Measurements from ENCODE around the gene TEKT1.
A peak's percentile ranks its signal among the peaks of the same experiment; 100 is the strongest.
"Not testable (repeated sequence)": the region's sequence is repeated elsewhere in the genome, so short reads cannot be mapped to it uniquely, and the experiment has no call there.

Gene TEKT1

DNA sequence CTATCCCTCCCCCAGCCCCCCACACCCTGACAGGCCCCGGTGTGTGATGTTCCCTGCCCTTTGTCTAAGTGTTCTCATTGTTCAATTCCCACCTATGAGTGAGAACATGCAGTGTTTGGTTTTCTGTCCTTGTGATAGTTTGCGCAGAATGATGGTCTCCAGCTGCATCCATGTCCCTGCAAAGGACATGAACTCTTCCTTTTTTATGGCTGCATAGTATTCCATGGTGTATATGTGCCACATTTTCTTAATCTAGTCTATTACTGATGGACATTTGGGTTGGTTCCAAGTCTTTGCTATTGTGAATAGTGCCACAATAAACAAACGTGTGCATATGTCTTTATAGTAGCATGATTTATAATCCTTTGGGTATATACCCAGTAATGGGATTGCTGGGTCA is 15.2 kb downstream of the TEKT1 start:
- DNase-seq, result not testable (repeated sequence)

DNA sequence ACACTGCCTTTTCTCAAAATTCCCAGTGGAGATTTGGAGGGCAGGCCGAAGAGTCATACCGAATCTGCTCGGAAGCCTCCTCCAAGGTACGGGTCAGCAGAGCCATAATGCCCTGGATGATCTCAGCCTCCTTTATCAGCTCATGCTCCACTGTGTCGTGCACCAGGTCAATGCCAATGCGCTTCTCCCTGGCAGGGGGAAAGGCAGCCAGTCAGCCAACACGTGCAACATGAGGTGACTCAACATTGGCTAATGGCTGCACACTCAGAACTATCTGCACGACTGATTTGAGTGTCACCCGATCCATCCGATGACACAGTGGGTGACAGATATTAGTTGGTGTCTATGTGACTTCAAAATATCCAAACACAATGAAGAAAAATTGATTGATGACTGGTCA is 15.8 kb downstream of the TEKT1 start:
- DNase-seq, result no peak

DNA sequence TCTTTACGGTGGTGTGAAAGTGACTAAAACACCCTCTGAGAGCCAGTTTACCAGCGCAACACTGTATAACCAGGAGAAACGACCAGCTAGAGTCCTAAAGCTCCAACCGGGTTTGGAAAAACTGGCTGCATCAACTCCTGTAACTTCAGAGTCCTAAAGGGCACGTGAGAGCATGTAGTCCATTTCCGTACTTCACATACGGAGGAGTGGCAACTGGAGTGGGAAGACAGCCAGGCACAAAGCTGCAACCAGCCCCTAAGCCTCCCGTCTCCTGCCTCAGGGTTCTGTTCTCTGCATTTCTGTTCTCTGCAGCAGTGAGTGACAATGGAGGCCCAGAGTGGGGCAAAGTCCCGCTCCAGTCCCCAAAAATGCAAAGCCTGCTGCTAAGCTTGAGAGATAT is 19.2 kb downstream of the TEKT1 start:
- DNase-seq, result no peak

DNA sequence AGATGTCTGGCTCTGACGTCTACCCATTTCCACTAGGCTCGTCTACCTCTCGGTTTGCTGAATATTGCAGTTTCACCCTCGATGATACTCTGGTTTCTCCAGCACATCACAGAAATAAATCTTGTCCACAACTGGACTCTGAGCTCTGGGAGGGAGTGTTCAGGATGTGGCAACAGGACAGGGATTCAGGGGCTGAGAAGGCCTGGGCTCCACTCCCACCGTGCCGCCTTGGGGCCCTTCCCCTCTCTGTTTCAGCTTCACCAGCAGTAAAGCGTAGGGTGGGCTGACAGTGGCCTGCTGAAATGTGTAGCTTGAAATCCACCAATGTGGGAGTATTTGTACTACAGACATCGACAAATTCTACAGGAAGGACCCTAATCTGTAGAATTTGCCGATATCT is 20.0 kb downstream of the TEKT1 start:
- DNase-seq, result no peak

DNA sequence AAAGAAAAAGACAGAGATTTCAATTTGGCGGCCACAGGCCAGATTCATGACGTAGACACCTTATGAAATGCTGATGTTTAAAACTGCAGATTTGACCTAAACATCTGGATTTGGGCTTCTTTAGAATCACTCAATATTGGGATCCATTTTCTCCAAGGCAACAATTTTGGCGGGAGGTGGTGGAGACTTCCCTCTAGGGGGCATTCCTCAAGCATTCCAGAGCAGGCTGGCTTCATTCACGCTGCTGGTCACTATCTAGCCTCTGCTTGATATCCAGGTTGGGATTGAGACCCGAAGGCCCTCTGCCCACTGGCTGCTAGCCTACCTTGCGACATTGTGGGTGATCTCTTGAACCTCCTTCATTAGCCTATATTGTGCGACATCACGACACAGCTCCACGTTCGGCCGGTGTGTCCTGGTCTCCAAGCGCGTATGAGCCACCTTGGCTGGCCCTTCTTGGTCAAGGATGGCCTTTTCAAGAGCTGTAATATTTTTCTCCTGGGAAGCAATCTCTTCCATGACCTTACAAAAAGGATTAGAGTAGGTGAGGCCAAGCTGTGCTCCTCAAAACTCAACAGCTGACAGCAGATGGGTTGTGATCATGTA is 31.0 kb downstream of the TEKT1 start:
- no peak for DNase-seq

DNA sequence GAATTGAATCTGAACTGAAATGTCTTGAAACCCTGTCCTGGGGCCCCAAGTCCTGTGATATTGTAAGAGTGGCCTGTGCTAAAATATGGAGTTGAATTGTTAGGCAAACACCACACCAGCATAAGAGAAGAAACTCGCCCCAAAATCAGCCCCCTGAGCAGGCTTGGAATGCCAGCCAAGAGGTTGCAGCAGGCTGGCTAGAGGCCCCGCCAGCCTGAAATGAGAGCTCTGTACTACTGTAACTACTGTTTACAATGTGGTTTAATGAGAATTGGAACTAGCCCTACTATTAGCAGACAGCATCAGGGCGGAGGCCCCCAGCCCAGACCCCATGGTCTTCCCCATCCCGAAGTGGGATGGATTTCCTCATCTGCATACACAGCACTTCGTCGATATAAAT is 31.8 kb downstream of the TEKT1 start:
- DNase-seq, result no peak

DNA sequence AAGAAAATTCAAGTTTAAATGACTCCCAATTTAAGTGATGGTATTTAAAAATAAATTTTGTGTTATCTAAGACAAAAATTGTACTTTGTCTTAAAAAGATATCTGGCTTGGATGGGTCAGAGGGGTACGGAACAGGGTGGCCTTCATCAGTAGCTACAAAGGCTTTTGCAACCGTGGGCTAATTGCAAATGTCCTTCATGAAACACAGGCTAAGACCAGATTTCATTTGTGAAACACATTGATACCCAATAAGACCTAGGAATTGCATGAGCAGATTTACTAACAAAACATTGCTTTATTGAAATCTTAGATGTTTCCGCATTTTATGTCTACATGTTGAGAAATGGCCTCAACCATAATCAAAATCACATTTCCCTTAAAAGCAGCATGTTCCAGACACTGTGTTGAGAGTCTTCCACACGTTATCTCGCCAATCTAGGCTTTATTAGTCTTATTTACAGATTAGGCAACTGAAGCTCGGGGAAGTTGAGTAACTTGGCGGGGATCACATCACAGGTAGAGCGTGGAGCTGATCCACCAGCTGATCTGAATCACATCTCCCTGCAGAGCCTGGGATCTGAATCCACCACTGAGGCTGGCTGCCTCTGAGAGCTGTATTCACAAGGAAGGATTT is 33.7 kb downstream of the TEKT1 start:
- no peak for DNase-seq

DNA sequence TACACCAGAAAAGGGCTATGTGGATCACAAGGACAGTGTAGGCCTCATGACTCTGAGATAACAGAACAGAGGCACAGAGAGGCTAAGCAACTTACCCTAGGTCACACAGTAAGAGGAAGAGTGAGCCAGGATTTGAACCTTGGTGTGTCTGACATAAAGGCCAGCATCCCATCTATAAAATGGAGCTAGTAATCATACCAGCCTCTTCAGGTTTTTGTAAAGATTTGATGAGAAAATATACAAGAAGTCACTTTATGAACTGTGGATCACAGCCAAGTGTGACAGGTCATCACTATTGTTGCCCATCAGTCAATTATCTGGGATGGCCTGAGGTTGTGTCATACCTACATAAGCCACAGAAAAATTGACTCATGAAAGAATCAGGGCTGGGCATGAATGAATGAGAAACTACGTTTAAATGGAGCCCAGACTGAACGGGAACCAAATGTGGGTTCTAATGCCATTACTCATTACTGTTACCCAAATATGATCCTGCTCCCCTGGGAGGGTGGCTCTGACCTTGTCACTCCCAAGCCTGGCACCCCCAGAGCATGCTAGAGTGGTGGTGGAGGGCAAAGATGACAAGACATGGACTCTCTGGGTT is 34.5 kb downstream of the TEKT1 start:
- DNase-seq, result no peak

DNA sequence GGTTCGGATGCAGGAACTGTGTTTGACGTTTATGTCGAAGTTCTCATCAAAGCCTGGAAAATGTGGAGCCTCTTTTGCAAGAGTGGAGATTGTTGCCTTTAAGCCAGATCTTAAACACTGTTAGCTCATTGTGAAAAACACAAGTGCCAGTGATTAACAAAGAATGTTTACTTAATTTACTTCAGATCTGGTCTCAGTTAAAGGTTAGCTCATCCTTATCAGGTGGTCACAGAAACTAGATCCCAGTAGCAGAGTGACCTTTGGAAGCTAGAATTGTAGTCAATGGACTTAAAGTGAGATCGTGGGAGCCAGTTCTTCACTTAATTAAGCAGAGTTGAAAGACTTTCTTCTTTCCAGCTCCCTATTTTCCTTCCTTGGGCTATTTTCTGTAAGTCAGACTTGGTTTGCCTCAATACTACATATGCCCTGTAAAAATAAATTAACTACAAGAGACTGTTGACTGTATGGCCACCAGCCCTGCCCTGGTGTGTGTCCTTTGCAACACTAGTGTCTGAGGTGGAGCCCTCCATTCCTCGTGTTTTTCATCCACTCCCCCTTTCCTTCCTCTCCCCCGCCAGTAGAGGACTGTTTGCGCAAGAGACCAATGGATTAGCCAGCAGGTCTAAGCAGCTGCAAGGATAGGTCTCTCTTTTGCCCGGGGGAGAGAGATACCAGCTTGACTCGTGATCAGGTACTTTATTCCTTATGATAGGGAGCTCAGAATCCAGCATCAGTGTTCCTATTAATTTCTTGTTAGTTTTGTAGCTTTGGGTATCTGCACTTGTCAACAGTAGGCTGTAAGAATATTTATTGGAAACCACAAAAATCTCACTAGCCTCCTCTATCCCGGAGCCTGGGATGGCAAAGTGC is 35.3 kb downstream of the TEKT1 start:
- DNase-seq, result no peak

DNA sequence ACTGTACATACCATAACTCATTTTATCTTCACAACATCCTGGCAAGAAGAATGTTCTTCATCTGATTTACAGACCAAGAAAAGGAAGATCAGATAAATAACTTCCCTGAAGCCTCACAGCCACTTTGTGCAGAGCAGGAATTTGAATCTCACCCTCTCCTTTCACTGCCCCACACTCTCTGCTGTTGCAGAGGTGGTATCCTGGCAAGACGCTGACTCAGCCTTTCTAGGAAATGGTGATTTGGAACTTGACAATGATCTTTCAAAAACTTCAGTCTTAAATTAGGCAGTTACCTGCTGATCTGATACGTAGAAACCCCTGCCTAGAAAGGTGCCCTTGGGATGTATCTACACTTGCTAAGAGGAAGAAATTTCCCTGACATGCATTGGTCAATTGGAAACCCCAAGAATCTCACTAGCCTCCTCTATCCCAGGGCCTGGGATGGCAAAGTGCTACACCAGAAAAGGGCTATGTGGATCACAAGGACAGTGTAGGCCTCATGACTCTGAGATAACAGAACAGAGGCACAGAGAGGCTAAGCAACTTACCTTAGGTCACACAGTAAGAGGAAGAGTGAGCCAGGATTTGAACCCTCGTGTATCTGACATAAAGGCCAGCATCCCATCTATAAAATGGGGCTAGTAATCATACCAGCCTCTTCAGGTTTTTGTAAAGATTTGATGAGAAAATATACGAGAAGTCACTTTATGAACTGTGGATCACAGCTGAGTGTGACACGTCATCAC is 37.6 kb downstream of the TEKT1 start:
- no peak for DNase-seq

DNA sequence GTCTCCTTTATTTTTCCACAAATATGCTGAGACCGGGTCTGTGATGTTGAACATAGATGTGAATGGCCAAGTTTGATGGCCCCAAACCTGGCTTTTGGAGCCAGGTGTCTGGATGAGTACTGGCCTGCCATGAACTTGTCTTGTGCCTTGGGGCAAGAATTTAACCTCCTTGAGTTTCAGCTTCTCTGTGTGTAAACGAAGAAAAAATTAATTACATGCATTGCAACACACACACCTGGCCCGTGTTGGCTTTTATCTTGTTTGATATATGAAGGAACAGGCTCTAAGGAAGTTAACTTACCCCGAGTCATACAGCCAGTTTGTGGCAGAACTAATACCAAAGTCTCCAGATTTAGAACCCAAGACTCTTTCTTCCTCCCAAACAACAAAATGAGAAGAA is 42.4 kb downstream of the TEKT1 start:
- DNase-seq, result no peak

DNA sequence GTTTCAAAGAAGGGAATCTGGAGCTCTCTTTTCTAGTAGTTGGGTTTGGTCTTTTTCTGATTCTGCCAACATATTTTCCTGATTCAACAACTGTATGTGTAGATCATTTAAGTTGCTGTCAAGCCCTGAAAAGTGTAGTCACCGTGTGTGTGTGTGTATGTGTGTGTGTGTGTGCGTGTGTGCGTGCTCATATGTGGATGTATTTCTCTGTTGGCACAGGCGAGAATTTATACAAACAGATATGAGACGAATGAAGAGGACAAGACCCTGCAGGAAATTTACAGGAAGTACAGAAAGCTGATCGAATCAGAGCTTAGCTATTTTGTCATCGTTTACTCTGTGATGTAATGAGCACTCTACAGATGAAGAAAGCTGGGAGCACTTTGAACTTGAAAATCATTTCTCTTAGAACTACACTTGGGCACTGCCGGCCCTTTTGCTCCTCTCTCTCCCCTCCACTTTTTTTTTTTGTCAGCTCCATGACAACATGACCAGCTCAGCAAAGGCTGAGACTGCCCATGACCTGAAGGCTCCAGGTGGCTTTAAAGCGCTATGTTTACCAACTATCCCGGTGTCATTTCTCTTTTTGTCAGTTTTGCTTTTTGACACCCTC is 44.3 kb downstream of the TEKT1 start:
- no peak for DNase-seq

DNA sequence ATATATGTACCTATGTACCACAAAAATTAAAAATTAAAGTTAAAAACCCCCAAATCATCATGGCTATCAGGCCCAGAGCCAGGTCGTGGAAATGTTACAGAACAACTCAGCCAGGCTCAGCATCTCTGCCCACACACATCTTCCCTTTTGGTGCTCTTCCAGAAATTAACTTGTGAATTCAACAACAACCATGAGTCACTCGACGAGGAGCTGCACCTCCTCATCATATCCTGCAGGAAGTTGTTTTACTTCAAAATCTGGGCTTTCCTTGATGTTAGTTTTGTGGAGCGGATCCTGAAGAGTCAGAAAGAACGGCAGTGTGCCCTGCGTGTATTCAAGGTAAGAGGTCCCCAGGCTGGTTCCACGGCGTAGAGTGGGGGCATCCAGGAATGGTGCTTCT is 44.9 kb downstream of the TEKT1 start:
- peak in 4 of 56 donors; percentile 2 to 9 (median 6) for DNase-seq

DNA sequence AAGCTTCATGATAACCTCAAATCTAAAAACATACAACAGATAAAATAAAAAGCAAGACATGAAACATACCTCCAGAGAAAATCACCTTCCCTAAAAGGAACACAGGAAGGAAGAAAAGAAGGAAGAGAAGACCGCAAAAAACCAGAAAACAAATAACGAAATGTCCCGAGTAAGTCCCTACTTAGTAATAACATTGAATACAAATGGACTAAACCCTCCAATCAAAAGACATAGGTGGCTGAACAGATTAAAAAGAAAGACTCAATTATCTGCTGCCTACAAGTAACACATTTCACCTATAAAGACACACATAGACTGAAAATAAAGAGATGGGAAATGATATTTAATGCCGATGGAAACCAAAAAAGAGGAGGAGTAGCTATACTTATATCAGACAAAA is 49.3 kb downstream of the TEKT1 start:
- DNase-seq, result no peak

DNA sequence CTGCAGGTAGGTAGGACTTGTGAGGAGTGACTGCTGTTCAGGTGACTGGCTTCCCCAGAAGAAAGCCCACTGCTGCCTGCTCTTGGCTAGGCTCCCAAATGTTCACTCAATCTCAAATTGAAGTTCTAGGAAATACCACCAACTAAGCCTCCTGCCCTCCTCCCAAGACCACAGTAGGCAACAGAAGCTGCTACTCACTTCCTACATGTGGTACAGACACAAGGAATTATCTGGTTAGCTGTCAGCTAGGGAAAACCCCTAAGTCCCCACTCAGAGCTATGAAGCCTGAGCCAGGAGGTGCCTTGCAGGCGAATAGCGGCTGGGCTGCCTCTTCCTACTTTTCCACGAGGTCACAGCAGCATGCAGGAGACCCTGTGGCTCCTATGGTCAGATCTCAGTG is 50.6 kb downstream of the TEKT1 start:
- no peak for DNase-seq

DNA sequence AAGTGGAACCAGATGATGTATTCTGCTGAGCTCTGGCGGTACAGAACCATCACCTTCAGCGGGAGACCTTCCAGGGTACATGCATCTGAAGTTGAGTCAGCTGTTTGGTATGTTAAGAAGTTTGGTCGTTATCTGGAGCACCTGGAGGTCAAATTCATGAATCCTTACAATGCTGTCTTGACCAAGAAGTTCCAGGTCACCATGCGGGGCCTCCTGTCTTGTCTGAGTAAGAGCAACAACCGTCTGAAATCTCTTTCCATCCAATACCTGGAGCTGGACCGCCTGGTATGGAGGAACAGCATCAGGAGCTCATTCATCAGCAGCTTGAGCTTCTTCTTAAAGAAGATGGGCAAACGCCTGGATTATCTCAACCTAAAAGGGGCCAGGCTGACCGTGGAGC is 51.5 kb downstream of the TEKT1 start:
- no peak for DNase-seq

DNA sequence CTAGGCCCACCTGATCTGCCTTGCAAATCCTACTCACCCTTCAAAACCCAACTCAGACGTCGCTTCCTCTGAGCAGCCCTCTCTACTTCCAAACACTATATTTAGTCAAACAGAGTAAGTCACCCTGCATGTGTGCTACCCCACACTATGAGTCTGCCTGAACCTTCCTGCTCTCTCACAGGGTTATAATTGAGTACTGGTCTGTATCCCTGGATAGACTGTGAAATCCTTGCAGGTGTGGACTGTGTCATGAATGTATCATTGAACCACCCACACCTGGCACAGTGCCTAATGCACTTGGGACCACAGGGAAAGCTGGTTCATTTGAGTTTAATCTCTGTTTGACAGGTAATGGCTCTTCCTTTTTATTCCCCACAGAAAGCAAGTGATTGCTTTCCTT is 52.1 kb downstream of the TEKT1 start:
- DNase-seq, result no peak

DNA sequence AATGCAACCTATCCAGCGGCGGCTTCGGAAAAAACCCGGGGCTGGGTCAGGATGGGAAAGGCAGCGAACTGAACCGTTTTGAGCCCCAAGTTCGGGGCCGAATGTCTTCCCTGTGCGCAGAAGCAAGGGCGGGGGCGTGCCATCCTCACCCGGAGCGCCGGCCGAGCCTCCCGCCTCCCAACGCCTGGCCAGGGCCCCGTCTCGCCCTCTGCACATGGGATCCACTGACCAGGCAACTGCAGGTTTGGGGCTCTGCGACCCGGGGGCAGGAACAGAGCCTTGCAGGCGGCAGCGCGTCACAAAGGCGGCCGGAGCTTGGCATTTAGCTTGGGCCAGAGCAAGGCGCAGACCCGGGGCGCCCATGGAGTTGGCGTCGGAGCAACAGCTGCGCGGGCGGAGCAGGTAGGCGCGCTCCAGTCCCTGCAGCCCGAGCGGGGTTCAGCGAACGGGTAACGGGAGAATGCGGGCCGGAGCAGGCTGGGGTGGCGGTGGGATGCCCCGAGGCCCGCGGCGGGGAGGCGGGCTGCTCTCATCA is 55.6 kb downstream of the TEKT1 start, which contains the start of gene FBXO39:
TSS of gene FBXO39 (plus strand) at position 345 of the 535 bp plus-strand sequence. CDS start 3,654 bp downstream, outside the sequence.
- DNase-seq, result no peak

DNA sequence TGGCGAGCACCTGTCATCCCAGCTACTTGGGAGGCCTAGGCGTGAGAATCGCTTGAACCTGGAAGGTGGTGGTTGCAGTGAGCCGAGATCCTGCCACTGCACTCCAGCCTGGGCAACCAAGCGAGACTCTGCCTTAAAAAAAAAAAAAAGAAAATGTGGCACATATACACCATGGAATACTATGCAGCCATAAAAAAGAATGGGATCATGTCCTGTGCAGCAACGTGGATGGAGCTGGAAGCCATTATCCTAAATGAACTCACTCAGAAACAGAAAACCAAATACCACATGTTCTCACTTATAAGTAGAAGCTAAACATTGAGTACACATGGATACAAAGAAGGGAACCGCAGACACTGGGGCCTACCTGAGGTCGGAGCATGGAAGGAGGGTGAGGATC is 56.6 kb downstream of the TEKT1 start:
- DNase-seq, result not testable (repeated sequence)

DNA sequence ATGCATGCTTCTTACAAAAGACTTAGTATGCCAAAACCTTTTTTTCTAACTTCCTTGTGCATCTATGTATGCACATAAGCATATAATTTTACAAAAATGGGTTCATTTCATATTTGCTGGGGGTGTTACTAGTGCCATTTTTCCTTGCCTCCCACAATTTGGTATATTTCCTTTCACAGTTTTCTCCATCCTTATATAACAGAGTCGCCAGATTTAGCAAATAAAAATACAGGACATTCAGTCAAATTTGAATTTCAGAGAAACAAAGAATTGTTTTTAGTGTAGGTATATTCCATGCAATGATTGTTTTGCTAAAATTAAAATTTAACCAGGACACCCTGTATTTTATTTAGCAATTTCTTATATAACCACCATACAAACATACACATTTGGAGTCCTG is 59.5 kb downstream of the TEKT1 start:
- no peak for DNase-seq

DNA sequence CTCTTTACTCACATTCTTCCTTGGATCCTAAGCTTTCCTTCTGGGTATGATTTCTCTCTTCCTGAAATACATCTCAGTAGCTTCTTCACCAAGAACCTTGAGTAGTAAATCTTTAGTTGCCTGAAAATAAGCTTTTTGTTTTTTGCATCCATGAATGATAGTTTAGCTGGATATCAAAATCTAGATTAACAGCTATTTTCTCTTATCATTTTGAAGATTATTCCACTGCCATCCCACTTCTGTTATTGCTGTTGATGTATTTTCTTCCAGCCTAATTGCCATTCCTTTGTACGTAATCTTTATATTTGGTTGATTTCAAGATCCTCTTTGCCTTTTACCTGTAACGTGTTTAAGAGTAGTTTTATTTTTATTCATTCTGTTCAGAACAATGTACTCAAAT is 63.1 kb downstream of the TEKT1 start:
- DNase-seq, result no peak
